Central memory CD4-positive, alpha-beta T cell (primary cell): ENCODE measurements around the gene ARHGAP12.
"Not testable (repeated sequence)": the region's sequence is repeated elsewhere in the genome, so short reads cannot be mapped to it uniquely, and the experiment has no call there.

Experiments
- DNase-seq: peaks from one replicate; pipeline ENCODE4 v3.0.0; 2022
- total RNA-seq, 3 experiments: gene quantifications; one replicate each; lab custom pipeline; 2026; lab: John Stamatoyannopoulos, UW

ARHGAP12 gene
- total RNA-seq = 12.4 to 77.8 (median 66.2) reads per million in 3 experiments

GRCh38 chr10:31928549-31929260 lies at the start of gene ARHGAP12:
Gene ARHGAP12 (minus strand): TSS chr10:31928831. CDS start chr10:31908855, 19,976 bp downstream.
- DNase-seq = peak; percentile 83

GRCh38 chr10:31978156-31978483 lies 49.5 kb upstream of the ARHGAP12 start:
- no peak for DNase-seq

GRCh38 chr10:31977440-31978155 lies 49.0 kb upstream of the ARHGAP12 start:
- DNase-seq = peak; percentile 19

- no peak for DNase-seq
Observed at GRCh38 chr10:31975157-31975765, 46.6 kb upstream of the ARHGAP12 start.

GRCh38 chr10:31974434-31975124 lies 45.9 kb upstream of the ARHGAP12 start:
- DNase-seq = no peak

- DNase-seq = no peak
Observed at GRCh38 chr10:31972519-31973041, 43.9 kb upstream of the ARHGAP12 start.

- not testable (repeated sequence) for DNase-seq
Observed at GRCh38 chr10:31969847-31970246, 41.2 kb upstream of the ARHGAP12 start.

- DNase-seq = no peak
Observed at GRCh38 chr10:31963589-31963980, 35.0 kb upstream of the ARHGAP12 start.

- DNase-seq = no peak
Observed at GRCh38 chr10:31962826-31963588, 34.4 kb upstream of the ARHGAP12 start.

- no peak for DNase-seq
Observed at GRCh38 chr10:31961277-31962074, 32.8 kb upstream of the ARHGAP12 start.

GRCh38 chr10:31959461-31960173 lies 31.0 kb upstream of the ARHGAP12 start:
- DNase-seq = no peak

- DNase-seq = no peak
Observed at GRCh38 chr10:31958856-31959255, 30.2 kb upstream of the ARHGAP12 start.

GRCh38 chr10:31956200-31956946 lies 27.7 kb upstream of the ARHGAP12 start:
- DNase-seq = no peak

- DNase-seq = no peak
Observed at GRCh38 chr10:31954410-31955191, 26.0 kb upstream of the ARHGAP12 start.

GRCh38 chr10:31953480-31953879 lies 24.8 kb upstream of the ARHGAP12 start:
- DNase-seq = no peak

- no peak for DNase-seq
Observed at GRCh38 chr10:31953080-31953479, 24.4 kb upstream of the ARHGAP12 start.

- no peak for DNase-seq
Observed at GRCh38 chr10:31952066-31952465, 23.4 kb upstream of the ARHGAP12 start.

- no peak for DNase-seq
Observed at GRCh38 chr10:31949266-31949665, 20.6 kb upstream of the ARHGAP12 start.

- DNase-seq = no peak
Observed at GRCh38 chr10:31948021-31948420, 19.4 kb upstream of the ARHGAP12 start.
